Epithelial cell of esophagus (primary cell): ENCODE data around the gene PHF3.

Experiments used
- DNase-seq: peaks from one replicate; pipeline ENCODE4 v3.0.0; 2010; ENCODE audit warnings: low read depth
- H3K4me3 ChIP-seq: 2 replicates; pipeline ENCODE4 v1.5.1; 2011; ENCODE audit warnings: mild to moderate bottlenecking, low read length, control low read depth
- TF ChIP-seq, protein P1 (sequence below): IDR thresholded peaks from 2 replicates; pipeline ENCODE4 v1.5.1; 2011; ENCODE audit warnings: low read depth, mild to moderate bottlenecking, low read length, control low read depth, inconsistent platforms; ENCODE audit not compliant: insufficient read depth; ENCODE audit errors: missing control alignments

Gene PHF3

DNA sequence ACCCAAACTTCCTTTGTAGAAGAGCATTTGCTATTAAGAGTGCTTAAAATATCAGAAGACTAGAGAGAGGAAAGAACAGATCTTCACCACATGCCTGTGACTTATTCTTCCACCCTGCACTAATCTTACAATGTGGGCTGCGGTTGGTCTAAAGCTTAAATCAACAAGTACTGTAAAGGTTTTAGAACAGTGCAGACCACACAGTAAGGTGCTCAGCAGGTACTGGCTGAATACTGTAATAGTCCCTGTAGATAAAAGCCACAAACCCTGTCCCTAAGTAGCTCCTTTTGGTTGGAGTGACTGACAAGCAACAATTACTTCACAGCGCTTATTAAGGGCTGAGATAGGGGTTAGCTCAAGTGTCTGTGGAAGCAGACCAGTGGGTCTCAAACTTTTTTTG, 972 bp upstream of the PHF3 start:
- no peak for DNase-seq
- TF ChIP-seq, protein P1, sequence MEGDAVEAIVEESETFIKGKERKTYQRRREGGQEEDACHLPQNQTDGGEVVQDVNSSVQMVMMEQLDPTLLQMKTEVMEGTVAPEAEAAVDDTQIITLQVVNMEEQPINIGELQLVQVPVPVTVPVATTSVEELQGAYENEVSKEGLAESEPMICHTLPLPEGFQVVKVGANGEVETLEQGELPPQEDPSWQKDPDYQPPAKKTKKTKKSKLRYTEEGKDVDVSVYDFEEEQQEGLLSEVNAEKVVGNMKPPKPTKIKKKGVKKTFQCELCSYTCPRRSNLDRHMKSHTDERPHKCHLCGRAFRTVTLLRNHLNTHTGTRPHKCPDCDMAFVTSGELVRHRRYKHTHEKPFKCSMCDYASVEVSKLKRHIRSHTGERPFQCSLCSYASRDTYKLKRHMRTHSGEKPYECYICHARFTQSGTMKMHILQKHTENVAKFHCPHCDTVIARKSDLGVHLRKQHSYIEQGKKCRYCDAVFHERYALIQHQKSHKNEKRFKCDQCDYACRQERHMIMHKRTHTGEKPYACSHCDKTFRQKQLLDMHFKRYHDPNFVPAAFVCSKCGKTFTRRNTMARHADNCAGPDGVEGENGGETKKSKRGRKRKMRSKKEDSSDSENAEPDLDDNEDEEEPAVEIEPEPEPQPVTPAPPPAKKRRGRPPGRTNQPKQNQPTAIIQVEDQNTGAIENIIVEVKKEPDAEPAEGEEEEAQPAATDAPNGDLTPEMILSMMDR: no peak
- H3K4me3 ChIP-seq: no peak overlapping the region

DNA sequence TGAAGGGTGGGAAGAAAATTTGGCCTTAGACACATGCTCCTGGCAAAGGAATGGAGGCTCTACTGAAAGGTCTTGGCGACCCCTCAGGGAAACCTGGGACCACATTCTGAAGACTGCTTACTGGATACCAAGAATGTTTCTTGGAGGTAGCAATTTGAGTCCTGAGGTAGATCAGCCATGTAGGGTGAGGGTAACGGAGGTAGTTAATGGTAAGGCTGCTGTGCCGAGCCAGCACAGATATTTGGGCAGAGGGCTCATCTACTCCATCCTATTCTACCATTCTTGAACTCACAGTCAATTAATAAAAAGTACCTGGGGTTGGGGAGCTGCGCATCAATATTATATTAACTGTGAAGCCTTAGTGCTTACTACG, 401 bp upstream of the PHF3 start:
- no peak for DNase-seq
- TF ChIP-seq, protein P1: no peak
- peak overlapping the region; percentile 81 for H3K4me3 ChIP-seq

DNA sequence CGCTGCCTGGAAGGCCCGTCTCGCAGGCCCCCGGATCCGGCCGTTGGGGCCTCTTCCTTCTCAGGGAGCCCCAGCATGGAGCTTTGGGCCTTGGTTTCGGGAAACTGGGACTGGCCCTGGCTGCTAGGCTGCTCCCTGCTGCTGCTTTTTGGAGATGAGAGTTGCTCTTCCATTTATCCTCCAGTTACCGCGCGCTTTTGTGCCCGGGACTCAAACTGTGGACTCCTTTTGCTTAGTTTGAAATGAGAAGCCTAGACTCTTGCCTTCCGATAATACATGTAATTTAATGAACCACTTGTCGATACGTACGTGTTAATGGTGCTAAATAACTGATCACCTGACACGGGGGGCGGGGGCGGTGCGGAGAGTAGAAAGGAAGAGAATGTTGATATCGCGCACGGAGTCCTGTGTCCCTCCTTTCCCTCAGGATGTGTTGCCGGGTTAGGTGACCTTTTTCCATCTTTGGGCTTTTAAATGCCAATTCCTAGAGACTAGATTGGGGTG, 968 bp downstream of the PHF3 start:
- H3K4me3 ChIP-seq: peak overlapping the region; percentile 81
- TF ChIP-seq, protein P1: no peak
- peak; percentile 57 for DNase-seq

DNA sequence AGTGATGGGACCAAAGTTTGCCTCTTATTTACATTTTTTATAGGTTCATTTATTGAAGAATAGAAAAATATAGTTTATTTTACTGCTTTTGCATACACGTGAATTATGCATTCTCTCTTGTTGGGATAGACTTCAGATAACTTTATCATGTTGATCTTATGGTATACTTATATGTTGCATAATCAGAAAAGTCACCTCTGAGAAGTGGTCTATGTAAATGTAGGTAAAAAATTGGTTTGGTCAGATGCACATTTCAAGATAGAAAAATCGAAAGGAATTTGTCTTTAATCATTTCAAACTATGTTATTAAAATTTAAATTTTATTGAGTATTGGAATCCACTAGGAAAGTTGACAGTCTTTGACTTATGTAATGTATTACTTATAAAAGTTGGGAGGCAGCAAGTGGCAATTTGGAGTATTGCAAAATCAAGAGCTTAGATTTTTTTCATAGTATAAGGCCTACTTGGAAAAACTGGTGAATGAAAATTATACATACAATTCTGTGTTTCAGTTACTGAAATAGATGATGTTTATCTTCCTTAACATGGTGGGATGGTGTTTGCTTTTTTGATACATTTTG, 2.4 kb downstream of the PHF3 start:
- DNase-seq: no peak
- peak overlapping the region; percentile 81 for H3K4me3 ChIP-seq
- TF ChIP-seq, protein P1: no peak

DNA sequence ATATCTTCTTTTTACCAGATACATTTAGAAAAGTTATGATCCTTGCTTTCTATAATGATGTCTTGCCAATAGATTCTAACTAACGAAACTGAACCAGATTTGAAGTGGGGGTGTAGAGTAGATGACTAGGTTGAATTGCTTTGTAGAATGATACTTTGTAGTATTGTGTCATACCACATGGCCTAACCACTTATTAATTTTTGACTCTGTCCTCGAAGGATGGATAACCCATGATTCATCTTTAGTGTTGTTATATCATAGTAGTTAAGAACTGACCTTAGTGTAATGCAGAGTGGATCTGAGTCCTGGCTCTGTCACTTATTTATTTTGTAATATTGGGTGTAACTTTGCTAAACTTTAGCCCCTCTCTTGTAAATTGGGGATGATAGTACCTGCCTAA, 4.5 kb downstream of the PHF3 start:
- TF ChIP-seq, protein P1: no peak
- H3K4me3 ChIP-seq: no peak overlapping the region
- peak; percentile 76 for DNase-seq

DNA sequence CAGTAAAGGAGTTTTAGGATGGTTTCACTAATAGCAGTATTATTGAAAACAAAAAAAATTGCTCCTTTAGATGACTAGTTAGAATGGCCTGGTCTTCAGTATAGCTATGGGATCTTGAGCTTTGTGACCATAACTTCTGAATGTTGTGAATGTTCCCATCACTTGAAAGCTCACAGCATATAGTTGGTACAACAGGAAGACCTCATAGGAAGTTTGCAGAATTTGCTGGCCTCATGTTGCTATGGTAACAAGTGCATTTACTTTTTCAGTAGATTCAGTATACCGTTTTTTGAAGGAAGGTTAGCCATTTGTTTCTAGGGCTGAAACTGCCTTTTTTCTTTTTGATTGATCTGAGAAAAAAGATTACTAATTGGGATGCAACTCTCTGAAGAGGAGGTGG, 8.3 kb downstream of the PHF3 start:
- no peak for DNase-seq
- H3K4me3 ChIP-seq: no peak overlapping the region
- TF ChIP-seq, protein P1: no peak

DNA sequence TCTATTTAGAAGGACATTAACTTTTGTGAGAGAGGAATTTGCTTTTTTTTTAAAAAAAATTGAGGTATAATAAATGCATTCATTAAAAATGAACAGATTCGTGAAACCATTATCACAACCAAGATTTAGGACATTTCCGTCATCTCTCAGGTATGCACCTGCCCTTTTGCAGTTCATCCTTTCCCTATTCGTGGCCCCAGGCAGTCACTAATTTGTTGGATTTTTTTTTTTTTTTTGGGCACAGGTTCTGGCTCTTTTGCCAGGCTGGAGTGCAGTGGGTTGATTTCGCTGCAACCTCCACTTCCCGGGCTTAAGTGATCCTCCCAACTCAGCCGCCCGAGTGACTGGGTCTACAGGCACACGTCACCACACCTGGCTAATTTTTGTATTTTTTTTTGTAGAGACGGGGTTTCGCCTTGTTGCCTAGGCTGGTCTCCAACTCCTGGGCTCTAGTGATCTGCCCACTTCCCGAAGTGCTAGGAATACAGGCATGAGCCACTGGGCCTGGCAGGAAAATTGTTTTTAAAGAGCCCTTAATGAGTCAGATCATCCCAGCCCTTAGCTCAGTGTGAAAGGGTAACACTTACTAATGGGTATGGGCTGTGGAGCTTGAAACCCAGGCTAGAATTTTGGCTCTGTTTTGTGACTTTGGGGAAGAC, 9.2 kb downstream of the PHF3 start:
- no peak overlapping the region for H3K4me3 ChIP-seq
- DNase-seq: peak; percentile 66
- TF ChIP-seq, protein P1: no peak
